ENCODE data around the gene CYP4F3.

The CYP4F3 gene

DNA sequence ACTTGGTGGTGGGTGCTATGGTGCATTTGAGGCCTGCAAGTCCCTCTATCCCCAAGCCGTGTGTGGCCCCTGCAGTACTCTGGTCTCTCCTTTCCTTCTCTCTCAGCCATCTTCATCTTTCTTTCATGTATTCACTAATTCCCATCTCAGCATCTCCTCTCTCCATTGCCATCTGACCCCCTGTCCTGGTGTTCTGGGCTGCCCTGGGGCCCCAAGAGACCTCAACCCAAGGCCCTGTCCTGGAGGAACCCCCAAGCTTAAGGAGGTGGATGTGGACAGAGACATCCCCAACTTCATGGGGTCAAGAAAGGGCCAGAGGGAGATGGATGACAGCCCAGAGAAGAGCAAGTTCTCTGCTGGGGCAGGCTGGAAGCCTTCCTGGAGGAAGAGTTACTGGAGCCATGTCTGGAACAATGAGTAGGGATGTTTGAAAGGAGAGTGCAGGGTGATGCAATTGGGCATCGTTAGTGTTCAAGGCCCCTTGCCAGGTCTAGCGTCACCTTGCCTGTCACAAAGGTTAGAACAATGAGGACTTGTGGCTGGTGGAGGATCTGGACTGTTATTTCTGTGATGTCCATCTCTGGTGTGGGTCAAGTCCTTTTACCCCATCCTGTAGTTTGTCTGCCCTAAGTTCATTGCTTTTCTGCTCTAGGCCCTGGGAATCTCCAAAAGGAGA is 3.5 kb downstream of the CYP4F3 start:
- TF ChIP-seq GATA3 (IDR thresholded peaks at IDR 0.05; ENCODE audit: low read depth, low read length) (no peak), GATA2 (IDR thresholded peaks at IDR 0.05; ENCODE audit: low read depth, low read length) (no peak)

DNA sequence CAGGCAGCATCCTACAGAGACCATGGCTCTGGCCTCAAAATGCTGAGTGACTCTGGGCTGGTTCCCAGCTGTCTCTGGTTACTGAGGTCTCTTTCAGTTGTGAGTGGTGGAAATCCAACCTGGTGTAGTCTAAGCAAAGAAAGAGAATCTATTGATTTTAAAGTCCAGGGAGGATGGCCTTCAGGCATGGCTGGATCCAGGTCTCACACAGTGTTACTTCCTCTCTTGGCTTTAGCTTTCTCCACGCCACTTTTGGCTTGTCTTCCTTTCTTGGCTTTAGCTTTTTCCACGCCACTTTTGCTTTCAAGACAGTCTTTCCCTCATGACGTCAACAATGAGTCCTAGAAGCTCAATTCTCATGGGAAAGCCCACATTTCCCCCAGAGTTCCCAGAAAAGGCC is 4.1 kb downstream of the CYP4F3 start:
- TF ChIP-seq GATA2 (IDR thresholded peaks at IDR 0.05; ENCODE audit: low read depth, low read length) (no peak), GATA3 (IDR thresholded peaks at IDR 0.05; ENCODE audit: low read depth, low read length) (no peak)

DNA sequence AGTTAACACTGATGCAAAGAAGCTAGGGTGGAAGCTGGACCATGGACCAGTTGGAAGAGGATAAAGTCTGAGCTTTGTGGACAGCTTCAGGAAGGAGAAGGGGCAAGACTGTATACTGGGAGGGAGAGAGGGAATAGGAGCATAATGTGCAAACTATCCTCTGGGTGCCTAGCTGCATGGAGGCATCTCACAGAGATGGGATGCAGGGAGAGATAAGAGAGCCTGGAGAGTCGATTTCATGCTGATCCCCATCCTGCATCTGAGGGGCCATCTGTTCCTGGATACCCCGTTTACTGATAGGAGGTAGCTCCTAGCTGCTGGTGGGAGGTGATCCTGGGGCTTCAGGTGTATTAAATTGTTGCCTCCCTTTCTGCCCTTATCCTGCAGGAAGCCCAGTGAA is 8.8 kb downstream of the CYP4F3 start:
- TF ChIP-seq GATA3 (IDR thresholded peaks at IDR 0.05; ENCODE audit: low read depth, low read length) (no peak), GATA2 (IDR thresholded peaks at IDR 0.05; ENCODE audit: low read depth, low read length) (no peak)

DNA sequence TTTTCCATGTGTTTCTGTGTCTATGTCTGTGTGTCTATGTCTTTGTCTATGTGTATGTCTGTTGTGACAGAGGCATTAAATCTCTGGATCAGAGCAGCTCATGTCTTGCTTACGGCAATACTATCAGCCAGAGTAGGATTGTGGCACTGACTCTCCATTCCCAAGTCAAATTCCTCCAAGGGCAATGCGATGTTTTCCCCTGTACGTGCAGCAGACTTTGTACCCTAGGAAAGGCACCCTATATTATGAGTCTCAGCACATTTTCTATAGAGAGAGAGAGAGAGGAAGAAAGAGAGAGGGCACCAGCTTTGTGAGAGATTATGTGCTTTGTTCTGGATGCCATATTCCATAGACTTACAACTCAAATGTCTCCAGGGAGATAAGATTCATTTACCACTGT is 11.1 kb downstream of the CYP4F3 start:
- TF ChIP-seq GATA3 (IDR thresholded peaks at IDR 0.05; ENCODE audit: low read depth, low read length) (no peak), GATA2 (IDR thresholded peaks at IDR 0.05; ENCODE audit: low read depth, low read length) (no peak)

DNA sequence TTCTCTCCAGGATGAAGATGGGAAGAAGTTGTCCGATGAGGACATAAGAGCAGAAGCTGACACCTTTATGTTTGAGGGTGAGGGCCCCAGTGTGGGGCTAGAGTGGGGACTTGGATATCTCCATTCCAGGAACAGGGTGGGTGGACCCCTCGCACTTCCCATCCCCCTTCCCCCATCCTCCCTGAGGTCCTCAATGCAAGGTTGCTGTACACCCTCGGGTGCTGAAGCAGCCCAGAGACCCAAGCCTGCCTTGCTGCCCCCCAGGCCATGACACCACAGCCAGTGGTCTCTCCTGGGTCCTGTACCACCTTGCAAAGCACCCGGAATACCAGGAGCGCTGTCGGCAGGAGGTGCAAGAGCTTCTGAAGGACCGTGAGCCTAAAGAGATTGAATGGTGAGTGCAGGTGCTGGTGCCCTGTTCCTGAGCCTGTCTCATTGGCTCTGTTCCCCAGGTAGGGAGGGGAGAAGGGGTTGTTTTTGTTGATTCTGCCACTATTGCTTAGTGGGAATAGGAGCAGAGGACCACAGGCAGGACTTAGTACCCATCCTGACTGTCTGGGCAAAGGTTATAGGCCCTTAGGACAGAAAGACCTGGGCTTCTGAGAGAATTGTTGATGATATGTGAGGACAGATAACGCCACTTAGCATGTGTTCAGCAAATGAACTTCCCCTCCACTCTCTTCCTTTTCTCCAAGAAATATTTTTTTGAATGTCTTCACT is 12.0 kb downstream of the CYP4F3 start:
- TF ChIP-seq GATA3 (IDR thresholded peaks at IDR 0.05; ENCODE audit: low read depth, low read length), result no peak
- no peak for TF ChIP-seq GATA2 (IDR thresholded peaks at IDR 0.05; ENCODE audit: low read depth, low read length)

DNA sequence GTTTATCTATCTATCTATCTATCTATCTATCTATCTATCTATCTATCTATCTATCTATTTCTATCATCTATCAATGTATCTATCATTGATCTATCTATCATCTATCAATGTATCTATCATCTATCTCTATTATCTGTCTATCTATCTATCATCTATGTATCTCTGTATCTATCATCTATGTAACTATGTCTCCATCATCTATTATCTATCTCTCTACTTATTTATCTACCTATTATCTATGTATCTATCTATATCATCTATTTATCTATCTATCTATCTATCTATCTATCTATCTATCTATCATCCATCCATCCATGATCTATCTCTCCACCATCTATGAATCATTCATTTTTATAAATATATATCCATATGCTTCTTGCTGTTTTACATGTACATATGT is 15.8 kb downstream of the CYP4F3 start:
- no peak for TF ChIP-seq GATA2 (IDR thresholded peaks at IDR 0.05; ENCODE audit: low read depth, low read length)
- no peak for TF ChIP-seq GATA3 (IDR thresholded peaks at IDR 0.05; ENCODE audit: low read depth, low read length)

DNA sequence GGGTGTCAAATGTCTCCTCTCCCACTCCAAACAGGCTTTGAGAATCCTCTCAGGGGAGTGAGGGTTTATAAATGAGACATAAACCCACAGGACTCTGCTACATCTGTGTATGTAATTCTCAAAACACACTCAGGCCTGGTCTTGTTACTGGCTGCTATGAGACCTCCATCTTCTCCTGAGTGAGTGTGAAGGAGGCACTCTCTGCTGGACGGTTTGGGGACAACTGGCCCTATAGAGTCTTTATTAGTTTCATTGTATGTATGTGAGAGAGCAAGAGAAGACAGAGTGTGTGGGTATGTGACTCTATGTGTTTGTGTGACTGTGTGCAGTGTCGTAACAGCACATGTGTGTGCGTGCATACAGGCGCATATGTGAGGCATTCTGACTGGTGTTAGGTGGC is 22.6 kb downstream of the CYP4F3 start:
- no peak for TF ChIP-seq GATA2 (IDR thresholded peaks at IDR 0.05; ENCODE audit: low read depth, low read length)
- TF ChIP-seq GATA3 (IDR thresholded peaks at IDR 0.05; ENCODE audit: low read depth, low read length), result no peak

DNA sequence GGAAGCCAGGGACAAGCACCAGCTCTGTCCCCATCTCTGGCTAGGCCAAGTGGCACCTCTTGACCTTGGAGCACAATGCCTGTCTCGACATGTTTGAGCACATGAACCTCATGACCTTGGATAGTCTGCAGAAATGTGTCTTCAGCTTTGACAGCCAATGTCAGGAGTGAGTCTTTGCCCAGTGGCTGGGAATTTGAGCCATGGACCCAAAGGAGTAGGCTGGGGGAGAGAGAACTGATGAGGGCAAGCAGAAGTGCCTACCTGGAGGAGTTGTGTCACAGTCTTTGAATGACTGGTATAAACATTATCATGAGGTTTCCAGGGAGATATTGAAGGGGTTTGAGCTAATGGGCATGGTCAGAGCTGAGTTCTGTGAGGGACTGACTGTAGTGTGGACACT is 25.5 kb downstream of the CYP4F3 start:
- TF ChIP-seq GATA3 (IDR thresholded peaks at IDR 0.05; ENCODE audit: low read depth, low read length) (no peak), GATA2 (IDR thresholded peaks at IDR 0.05; ENCODE audit: low read depth, low read length) (no peak)

DNA sequence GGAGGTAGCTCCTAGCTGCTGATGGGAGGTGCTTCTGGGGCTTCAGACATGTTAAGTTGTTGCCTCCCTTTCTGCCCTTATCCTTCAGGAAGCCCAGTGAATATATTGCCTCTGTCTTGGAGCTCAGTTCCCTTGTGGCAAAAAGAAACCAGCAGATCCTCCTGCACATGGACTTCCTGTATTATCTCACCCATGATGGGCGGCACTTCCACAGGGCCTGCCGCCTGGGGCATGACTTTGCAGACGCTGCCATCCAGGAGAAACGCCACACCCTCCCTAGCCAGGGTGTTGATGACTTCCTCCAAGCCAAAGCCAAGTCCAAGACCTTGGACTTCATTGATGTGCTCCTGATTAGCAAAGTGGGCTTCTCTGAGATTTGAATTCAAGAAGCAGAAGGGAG is 26.2 kb downstream of the CYP4F3 start:
- no peak for TF ChIP-seq GATA2 (IDR thresholded peaks at IDR 0.05; ENCODE audit: low read depth, low read length)
- no peak for TF ChIP-seq GATA3 (IDR thresholded peaks at IDR 0.05; ENCODE audit: low read depth, low read length)

DNA sequence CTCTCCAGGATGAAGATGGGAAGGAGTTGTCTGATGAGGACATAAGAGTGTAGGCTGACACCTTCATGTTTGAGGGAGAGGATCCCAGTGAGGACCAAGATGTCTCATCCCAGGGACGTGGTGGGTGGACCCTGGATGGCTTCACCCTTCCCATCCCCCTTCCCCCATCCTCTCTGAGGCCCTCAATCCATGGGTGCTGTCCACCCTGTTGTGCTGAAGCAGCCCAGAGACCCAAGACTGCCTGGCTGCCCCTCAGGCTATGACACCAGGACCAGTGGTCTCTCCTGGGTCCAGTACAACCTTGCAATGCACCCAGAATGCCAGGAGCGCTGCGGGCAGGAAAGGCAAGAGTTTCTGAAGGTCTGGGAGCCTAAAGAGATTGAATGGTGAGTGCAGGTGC is 28.7 kb downstream of the CYP4F3 start:
- TF ChIP-seq GATA3 (IDR thresholded peaks at IDR 0.05; ENCODE audit: low read depth, low read length) (no peak), GATA2 (IDR thresholded peaks at IDR 0.05; ENCODE audit: low read depth, low read length) (no peak)

DNA sequence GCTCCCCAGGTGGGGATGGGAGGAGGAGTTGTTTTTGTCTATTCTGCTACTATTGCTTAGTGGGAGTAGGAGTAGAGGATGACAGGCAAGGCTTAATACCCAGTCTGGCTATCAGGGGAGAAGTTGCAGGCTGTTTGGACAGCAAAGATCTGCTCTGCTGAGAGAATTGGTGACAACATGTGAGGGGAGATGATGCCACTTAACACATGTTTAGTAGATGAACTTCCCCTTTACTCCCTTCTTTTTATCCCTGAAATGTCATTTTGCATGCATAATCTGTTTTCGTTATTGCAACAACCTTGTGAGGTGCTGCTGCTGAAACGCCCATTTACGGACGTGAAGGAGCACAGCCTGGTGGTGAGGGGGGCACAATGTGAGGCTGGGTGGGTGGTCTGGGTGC is 29.2 kb downstream of the CYP4F3 start:
- TF ChIP-seq GATA2 (IDR thresholded peaks at IDR 0.05; ENCODE audit: low read depth, low read length), result no peak
- no peak for TF ChIP-seq GATA3 (IDR thresholded peaks at IDR 0.05; ENCODE audit: low read depth, low read length)

DNA sequence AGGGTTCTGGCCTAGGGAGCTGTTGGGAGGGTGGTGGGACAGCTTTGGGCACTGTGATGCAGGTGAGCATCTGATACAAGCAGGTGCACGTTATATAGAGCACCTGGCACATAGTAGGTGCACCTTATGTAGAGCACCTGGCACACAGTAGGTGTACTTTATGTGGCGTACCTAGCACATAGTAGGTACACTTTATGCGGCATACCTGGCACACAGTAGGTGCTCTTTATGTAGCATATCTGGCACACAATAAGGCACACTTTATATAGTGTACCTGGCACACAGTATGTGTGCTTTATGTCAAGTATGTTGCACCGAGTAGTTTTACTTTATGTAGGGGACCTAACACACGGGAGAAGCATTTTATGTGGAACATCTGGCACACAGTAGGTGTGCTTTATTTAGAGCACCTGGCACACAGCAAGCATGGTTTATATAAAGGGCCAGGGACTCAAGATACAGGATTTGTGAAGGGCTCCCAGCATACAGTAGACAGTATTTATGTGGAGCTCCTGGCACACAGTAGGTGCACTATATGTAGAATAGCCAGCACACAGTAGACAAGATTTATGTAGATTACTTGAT is 30.6 kb downstream of the CYP4F3 start:
- TF ChIP-seq GATA3 (IDR thresholded peaks at IDR 0.05; ENCODE audit: low read depth, low read length) (no peak), GATA2 (IDR thresholded peaks at IDR 0.05; ENCODE audit: low read depth, low read length) (no peak)

DNA sequence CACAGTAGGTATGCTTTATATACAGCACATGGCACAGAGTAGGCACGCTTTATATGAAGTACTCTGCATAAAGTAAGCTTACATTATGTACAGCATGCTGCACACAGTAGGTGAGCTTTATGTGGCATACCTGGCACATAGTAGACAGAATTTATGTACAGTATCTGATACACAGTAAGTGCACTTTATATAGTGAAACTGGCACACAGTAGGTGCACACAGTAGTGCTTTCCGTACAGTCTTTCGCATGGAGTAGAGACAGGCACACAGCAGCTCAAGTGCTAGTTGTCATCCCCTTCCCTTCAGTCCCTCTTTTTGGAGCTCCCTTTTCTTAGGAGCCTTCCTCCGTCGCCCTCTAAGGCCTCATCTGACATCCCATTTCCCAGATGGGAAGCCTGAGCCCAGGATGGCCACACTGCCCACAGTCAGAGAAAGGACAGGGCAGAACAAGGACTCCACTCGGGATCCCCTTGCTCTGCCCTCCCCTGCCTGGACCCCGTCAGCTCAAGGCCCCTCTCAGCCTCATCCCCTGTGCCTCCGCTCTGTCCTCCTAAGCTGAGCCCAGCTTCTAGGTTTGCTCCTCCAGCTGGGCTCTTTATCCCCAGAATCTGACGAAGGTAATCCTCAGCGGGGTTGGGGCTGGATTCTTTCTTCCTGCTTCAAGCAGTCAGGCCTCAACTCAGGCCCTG is 31.3 kb downstream of the CYP4F3 start:
- TF ChIP-seq GATA3 (IDR thresholded peaks at IDR 0.05; ENCODE audit: low read depth, low read length) (no peak), GATA2 (IDR thresholded peaks at IDR 0.05; ENCODE audit: low read depth, low read length) (no peak)

DNA sequence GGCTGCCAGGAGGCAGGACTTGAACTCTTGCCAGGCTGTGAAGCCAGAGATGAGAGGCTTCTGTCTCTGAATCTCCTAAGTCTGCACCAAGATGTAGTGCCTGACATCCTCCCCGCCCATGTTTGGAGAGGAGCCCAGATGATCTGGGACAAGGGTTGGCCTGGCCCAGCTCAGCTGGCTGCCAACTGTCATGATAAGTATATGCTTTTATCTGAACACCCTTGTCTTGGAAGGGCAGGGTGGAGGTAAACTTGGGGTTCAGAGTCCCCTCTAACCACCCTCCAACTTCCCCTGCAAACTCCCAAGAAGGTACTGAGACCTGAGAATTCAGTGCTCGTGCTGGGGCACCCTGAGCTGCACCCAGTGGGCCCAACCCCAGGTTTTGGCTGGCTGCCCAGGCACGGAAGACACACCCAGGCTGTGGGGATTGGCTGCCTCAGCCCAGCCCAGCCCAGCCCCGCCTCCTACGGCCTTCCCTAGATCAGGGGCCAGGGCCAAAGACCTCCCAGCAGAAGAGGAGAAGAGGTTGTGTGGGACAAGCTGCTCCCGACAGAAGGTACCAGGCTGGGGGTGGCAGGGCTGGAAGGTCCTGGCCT is 32.0 kb downstream of the CYP4F3 start, which contains the start of gene CYP4F12:
CYP4F12 (plus strand) TSS at position 508 of the 596 bp plus-strand sequence. CDS start 443 bp downstream, outside the sequence.
- no peak for TF ChIP-seq GATA2 (IDR thresholded peaks at IDR 0.05; ENCODE audit: low read depth, low read length)
- no peak for TF ChIP-seq GATA3 (IDR thresholded peaks at IDR 0.05; ENCODE audit: low read depth, low read length)

All from SH-SY5Y (cell line).